PFSK-1 (cell line): ENCODE data around the gene FAF1. TPM values are rescaled to one million over a fixed set of nuclear protein-coding genes. Genes with fewer than 3 reads are reported as not detected.
A peak's percentile ranks its signal among the peaks of the same experiment; 100 is the strongest.

Experiments used
- FOXP2 ChIP-seq: optimal IDR thresholded peaks from 2 replicates; pipeline ENCODE3; 2011; ENCODE audit warnings: borderline replicate concordance, control low read depth, inconsistent platforms; ENCODE audit not compliant: insufficient read depth; ENCODE audit errors: extremely low read length, extremely low read depth
- POLR2AphosphoS5 ChIP-seq: IDR thresholded peaks from 2 replicates; pipeline ENCODE4 v1.6.1; 2012; ENCODE audit warnings: low read depth, mild to moderate bottlenecking, control low read depth, low read length, moderate library complexity
- REST ChIP-seq, 2 experiments: IDR thresholded peaks; 2 replicates each; pipeline versions ENCODE4 v1.6.1 to v1.8.0; 2011 to 2012; ENCODE audit warnings: low read depth in 2 of 2, low read length in 2 of 2, control low read depth in 1 of 2, inconsistent platforms in 1 of 2, mild to moderate bottlenecking in 1 of 2, moderate library complexity in 1 of 2; ENCODE audit not compliant: insufficient read depth in 1 of 2
- SIN3A ChIP-seq: IDR thresholded peaks from 2 replicates; pipeline ENCODE4 v1.6.1; 2012; ENCODE audit warnings: mild to moderate bottlenecking, low read length, moderate library complexity, borderline replicate concordance; ENCODE audit not compliant: insufficient read depth
- TAF1 ChIP-seq: IDR thresholded peaks from 2 replicates; pipeline ENCODE4 v1.6.1; 2012; ENCODE audit warnings: low read length, control low read depth, borderline replicate concordance; ENCODE audit not compliant: insufficient read depth
- polyA plus RNA-seq: library from polyadenylated mRNA; unstranded; fragments of >200 nt; gene quantifications from one replicate; pipeline ENCODE4 v1.2.1, GENCODE V29; 2012; ENCODE audit warnings: low read depth, missing spikeins; ENCODE audit not compliant: insufficient read length

Gene FAF1
- polyA plus RNA-seq, result 76.3 TPM

- TF ChIP-seq SIN3A (peak; percentile 94), POLR2AphosphoS5 (peak; percentile 90), TAF1 (peak; percentile 87; the same call in 1 of the 2 replicates), REST (IDR thresholded peaks at IDR 0.05; ENCODE audit: insufficient read depth in 1 of 2, low read depth in 2 of 2, low read length in 2 of 2) (peak in 1 of 2 experiments; percentile 38; a peak in 1 of 4 replicates), FOXP2 (peak; percentile 88)
Measured at GRCh38 chr1:50959913-50960844, at the start of gene FAF1. FAF1 (minus strand) TSS chr1:50960267; CDS start chr1:50959811, 456 bp downstream.

DNA sequence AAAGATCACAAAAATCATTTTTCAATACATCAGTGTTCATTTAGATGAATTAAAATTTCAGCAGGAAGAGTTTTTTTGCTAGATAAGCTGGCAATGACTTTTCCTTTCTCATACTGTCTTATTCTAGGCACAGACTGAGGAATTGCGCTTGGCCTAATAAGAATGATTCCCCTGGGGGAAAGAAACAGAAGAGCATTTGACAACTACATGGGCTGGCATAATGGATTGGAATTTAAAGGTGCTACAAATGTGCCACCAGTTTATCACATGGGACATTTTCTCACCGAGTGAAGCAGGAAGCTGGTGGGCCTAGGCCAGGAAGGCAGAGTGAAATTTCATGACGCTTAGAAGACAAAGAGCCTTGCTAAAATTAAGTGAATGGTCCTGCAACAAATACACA is 49.3 kb upstream of the FAF1 start:
- no peak for TF ChIP-seq REST (IDR thresholded peaks at IDR 0.05; ENCODE audit: insufficient read depth in 1 of 2, low read depth in 2 of 2, low read length in 2 of 2)
- TF ChIP-seq TAF1, result no peak

DNA sequence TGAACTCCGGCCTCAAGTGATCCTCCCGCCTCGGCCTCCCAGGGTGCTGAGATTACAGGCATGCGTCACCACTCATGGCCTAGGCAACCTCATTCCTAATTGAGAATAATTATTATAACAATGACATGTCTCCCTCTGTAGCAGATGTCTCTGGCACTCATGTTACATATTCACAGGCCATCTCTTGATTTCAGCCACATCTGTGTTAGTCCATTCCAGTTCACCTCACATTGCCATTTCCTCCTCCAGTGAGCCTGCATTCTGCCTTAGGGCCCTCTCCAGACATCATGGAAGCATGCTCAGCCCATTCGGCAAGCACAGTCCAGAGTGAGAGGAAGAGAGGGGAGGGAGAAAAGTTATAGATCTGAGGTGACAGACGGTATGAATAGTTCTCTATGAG is 42.4 kb upstream of the FAF1 start:
- TF ChIP-seq SIN3A (no peak), FOXP2 (no peak), TAF1 (no peak), REST (IDR thresholded peaks at IDR 0.05; ENCODE audit: insufficient read depth in 1 of 2, low read depth in 2 of 2, low read length in 2 of 2) (no peak), POLR2AphosphoS5 (no peak)

DNA sequence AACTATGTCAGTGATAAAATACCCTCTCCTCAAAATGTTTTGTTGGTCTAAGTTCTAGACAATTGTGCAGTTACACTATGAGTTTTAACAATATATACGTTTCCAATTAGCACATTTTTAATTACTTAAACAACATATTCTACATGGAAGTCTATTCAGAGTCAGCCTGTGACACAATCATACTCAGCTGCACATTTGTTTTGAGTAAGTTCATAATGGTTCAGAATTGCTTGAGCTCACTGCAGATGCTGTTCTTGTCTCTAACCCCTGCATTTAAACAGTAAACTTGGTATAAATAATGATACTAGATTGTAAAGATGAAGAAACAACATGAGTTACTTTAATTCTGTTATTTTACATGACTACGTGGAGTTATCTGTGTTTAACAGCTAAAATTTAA is 40.6 kb upstream of the FAF1 start:
- TF ChIP-seq TAF1 (no peak), SIN3A (no peak), POLR2AphosphoS5 (no peak), FOXP2 (no peak), REST (IDR thresholded peaks at IDR 0.05; ENCODE audit: insufficient read depth in 1 of 2, low read depth in 2 of 2, low read length in 2 of 2) (no peak)

DNA sequence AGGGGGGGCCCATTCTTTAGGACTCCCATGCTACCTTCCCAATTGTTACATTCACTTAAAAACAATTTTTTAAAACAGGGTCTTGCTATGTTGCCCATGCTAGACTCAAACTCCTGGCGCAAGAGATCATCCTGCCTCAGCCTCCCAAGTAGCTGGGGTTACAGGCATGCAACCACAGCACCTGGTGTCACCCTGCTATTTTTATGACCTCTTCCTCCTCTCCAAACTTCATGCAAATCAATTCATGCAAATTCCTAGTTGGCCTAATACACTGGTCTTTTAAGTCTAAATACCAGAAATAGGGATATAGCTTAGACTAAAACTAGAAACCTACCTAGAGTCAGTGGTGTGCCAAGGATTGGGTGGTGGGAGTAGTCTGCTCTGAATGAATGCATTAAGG is 40.1 kb upstream of the FAF1 start:
- no peak for TF ChIP-seq POLR2AphosphoS5
